ENCODE data around the gene CD44.

CD44 gene

DNA sequence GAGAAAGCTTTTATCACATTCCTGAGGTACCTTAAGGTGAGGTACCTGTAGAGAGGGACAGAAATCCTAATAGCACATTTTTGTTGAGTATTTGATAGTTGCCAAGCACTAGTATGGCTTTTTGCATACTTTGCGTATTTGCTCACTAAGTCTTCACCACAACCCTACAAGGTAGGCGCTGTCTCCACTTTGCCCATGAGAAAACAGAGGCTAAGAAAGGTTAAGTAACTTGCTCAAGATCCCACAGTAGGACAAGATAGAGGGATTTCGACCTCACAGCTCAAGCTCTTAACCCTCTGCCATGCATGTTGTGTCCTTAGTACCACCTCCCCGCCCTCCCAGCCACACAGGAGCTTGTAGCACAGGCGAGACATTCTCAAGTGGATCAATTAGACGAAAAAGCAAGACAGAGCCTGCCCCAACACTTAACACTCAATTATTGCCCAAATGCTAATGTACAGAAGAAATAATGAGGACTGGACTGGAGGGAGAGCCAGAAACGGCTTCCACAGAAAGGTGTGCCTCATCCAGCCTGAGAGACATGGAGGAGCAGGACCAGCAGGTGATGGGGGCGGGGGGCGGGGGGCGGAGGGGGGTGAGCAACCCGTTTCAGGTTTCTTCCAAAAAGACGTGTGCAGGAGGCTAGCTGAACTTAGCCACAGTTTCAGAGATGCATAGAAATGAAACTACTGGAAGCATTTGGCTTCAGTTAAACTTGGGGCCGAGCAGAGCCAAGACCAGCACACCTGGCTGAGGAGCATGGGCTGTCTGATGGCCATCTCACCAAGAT, 26.7 kb upstream of the CD44 start:
- DNase-seq (ENCODE audit: low read depth): no peak

DNA sequence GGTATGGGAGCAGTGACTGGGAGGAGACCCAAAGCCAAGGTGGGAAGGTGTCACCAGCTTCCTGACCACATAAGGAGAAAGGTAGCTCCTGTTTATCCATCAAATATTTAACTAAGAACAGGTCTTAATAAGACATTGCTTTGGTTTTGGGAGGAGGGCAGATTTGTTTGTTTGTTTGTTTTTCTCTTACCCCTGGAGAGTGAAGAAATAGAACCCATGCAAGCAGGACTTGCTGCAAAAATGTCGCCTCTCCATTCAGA, 26.2 kb upstream of the CD44 start:
- DNase-seq (ENCODE audit: low read depth): no peak

DNA sequence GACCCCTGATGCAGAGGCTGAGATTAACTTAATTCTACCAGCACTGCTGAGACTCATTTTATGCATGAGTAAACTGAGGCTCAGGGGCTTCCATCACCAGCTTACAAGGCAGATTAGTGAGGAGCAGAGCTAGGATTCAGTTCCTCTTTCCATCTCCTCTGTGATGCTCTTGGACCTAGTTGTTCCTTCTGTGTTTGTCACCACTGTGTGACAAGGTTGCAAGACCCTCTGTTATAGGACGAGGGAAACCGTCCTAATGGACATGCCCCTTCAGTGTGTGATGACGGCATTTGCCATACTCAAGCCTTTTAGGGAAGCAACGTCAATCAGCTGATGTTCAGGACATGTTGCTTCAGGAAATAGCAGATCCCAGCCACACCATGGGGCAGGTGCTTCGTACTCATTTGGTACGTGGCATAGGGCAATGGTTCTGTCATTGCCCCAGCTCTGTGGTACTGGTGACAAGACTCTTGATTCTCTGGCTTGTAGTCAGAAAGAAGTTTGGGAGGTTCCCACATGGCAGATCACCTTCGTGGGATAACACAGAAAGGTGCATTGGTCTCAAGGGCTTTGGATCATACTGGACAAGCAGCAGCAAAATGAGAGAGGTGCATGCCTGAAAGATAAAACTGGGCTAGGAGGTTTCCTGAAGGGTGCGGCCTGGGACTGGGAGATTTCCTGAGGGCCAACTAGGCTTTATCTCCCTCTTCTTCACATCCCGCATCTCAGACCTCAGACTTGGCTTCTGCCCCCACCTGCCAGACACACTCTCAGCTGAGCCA, 23.9 kb upstream of the CD44 start:
- DNase-seq (ENCODE audit: low read depth): no peak

DNA sequence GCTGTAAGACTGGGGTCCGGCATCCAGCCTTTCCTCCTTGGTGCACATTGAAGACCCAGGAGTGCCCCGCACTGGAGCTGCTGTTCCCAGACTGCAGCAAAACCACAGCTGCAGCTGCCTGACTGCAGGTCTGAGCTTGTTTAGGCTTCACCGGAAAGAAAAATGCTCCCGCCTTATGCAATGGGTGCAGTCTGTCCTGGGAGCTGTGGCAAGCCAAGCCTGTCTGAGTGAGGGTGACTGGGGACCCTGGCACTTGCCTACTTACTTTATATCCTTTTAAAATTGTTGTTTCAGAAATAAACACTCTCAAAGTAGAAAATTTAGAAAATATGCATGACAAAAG, 23.3 kb upstream of the CD44 start:
- DNase-seq (ENCODE audit: low read depth): no peak

DNA sequence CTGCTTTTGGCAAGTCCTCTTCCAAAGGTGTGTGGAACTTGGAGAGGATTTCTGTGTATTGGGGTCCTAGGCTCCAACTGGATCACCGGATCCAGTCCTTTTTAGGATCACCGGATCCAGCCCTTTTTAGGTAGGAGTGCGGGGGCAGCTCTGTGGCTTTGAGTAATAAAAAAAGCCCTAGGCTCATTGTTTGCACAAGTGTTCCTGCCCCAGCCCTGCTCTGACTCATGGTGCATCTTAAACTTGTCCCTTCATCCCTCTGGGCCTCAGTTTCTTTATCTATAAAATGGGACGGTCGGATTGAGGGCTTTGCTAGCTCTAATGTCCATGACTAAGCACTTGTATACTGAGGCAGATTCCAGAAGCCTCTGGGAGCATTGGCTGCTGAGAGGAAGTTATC, 22.7 kb upstream of the CD44 start:
- DNase-seq (ENCODE audit: low read depth): no peak

DNA sequence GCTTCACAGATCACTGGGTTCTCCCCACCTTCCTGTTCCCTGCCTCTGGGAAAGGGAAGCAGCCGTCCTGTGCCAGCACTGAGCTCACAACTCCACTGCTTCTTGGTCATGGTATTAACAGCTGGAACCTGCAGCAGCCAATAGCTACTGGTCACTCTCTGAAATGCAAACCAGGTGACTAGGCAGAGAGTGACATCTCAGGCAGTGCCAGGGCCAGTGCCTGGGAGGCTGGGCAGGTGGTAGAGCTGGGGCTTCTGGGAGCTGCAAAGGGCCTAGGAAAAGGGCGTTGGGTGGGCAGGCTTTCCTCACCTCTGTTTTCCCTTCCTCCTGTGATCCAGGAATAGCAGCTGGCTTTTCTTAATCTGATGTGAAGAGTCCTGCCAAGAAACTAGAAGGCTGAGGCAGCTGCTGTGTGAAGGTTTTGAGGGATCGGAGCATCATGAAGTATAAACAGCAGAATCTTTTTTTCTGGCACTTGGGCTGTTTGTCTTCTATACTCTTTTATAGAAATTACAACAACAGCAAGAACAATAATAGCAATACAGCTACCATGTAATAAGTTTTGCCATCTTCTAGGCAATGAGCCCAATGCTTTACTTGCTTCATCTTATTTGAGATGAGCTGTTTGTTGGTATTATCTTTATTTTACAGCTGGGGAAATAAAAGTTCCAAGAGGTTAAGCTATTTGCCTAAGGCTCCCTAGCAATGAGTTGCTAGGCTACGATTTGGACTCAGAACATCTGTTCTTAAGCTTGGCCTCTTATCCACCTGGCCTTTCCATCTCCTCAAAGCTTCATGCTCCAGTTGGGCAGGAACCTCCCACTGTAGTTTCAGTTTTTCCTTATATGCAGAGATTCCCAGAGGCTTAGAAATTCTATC, 22.0 kb upstream of the CD44 start:
- DNase-seq (ENCODE audit: low read depth): no peak

DNA sequence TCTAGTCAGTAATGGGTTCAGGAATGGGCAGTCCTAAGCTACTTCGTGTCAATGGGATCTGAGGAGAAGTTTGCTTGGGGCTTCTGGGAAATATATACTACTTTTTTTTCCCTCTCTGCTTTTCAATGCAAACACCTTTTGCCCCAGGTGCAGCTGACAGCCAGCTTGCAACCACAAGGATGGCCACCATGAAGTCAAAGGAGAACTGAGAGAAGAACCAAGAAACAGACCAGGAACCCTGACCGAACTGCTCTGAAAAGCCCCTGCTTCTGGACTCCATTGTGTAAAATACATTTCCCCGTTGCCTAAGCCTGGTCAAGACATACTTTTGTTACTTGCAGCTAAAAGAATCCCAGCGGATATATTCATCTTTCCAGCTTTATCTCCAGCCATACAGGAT, 20.1 kb upstream of the CD44 start:
- no peak for DNase-seq (ENCODE audit: low read depth)

DNA sequence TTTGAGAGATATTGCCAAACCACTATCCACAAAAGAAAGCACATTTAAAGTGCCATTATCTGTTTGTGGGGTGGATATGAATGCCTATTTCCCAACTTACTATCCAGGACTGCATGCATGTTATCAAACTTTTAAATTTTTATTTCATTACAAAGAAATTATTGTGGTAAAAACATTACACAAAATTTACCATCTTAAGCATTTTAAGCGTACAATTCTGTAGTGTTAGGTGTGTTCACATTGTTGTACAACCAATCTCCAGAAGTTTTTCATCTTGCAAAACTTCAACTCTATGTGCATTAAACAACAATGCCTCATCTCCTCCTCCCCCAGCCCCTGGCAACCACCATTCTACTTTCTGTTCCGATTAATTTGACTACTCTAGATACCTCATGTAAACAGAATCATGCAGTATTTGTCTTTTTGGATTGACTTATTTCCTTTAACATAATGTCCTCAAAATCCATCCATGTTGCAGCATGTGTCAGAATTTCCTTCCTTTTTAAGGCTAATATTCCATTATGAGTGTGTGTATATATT, 17.6 kb upstream of the CD44 start:
- no peak for DNase-seq (ENCODE audit: low read depth)

DNA sequence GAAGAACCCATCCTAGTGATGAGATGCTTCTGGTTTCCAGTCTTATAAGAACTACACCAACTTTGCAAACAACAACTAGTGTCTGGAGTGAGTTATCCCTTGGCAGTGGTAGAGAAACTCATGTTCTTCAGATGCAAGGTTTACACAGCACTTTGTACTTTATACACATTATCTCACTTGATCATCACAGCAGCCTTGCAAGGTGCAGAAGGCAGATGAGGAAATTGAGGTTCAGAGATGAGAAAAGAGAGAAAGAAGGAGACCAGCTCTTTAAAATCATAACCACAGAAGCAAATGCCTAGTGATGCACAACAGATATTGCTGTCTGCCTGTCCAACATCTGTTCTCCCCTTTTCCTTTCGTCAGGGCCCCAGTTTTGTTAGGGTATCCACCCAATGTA, 16.7 kb upstream of the CD44 start:
- DNase-seq (ENCODE audit: low read depth): no peak

DNA sequence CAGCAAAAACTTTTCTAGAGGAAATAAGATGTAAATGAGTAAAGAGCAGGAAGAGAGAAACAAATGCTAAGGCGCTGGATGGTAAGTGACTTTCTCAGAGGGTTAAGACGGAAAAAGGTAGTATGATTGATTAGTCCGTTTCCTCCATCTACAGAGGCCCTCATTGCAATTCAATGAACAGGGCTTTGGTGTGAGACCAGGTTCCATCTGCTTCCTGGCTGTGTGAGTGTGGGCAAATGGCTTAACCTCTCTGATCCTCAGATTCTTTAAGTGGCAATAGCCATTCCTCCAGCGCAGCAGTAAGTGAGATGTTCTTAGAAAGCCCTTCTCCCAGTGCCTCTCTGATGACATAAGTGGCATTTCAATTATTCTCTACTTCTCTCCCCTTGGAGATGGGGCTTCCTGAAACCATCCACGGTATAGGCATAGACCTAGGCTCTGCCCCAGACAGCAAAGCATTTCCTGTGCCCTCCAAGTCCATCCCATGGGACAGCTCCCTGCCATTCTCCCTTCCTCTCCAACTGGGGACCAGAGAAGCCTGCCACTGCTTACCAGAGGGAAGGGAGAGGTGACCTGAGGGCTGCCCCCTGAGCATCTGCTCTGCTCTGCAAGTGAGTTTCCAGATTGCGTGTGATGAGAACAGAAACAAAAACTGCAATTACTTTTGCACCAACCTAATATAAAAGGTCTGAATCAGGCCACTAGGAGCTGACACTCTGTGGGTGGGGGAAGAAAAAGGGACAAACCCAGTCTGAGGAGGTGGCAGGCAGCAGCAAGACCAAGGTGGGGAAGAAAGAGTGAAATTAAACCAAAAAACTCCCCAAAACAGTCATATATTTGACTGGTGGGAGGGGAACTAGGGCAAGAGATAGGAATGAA, 12.7 kb upstream of the CD44 start:
- DNase-seq (ENCODE audit: low read depth): no peak

DNA sequence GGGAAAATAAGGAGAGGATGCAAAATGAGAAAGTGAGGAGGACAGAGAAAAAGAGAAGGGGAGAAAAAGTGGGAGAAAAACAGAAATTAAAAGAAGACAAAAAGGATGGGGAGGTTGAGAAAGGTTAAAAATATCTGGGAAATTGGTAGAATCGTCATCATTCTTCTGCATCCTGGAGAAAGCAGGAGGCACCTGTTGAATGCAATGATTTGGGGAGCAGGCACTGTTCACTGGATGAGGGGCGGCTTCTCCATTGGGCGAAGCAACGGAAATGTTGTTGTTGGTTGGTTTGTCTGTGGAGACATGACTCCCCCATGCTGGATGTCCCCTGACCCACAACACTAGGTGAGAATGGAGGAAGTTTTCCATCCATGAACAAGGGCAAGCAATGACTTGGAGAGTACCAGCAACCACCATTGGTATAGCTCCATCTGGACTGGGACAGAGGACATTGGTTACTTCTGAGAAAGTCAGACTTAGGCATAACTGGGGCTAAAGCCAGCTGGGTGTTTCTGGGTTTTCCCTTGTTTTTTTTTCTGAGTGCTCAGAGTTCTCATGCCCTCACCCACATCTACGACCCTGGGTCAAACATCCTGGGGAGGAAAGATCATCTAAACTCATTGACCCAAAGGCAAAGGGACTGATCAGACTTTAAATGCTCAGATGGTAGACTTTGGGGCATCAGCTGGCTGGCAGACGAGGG, 11.9 kb upstream of the CD44 start:
- DNase-seq (ENCODE audit: low read depth): no peak

DNA sequence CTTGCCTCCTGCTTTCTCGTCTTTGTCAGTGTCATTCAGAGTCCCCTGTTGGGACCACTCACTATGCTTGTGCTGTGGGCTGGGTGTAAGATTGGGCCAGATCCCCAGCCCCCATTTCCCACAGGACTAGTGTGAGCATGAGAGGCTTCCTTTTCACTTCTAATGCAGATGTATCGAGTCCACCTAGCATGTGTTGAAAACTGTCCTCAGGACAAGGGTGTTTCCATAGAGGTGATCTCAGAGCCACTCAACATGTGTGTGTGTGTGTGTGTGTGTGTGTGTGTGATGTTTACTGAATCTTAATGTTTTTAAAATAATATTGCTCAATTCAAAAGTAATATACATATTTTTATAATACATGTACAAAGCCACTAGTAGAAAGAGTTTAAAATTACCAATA, 11.4 kb upstream of the CD44 start:
- DNase-seq (ENCODE audit: low read depth): no peak

DNA sequence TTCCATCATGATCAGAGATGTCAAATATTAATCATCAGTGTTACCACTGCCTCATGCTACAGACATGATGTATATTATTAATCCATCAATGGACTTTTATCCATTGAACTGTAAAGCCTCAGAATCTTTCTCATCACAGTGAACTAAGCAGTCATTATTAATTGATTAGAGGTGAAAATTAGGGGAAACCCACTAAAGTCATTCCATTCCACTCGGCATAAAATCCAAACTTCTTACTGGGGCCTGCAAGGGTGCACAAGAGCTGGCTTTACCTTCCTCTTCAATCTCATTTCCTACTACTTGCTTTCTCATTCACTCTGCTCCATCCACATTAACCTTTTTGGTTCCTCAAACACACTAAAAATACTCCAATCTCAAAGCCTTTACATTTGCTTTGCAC, 7.9 kb upstream of the CD44 start:
- no peak for DNase-seq (ENCODE audit: low read depth)

DNA sequence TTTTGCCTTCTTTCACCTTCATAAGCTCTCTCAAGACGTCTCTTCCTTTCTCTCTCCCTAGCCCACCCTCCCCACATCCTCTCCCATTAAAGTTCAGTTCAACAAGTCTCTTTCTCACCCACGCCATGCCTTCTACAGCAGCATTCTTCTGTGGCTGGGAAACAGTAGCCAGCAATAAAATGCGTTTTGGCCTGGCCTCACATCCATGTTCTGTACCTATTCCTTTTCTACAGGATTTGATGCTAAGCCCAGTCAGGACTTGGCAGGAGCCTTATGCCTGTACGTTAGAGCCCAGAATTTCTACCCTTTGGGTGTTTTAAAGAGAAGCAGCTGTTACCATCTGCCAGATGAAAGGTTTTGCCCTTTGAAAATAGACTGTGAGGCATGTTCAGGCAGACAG, 7.1 kb upstream of the CD44 start:
- no peak for DNase-seq (ENCODE audit: low read depth)

DNA sequence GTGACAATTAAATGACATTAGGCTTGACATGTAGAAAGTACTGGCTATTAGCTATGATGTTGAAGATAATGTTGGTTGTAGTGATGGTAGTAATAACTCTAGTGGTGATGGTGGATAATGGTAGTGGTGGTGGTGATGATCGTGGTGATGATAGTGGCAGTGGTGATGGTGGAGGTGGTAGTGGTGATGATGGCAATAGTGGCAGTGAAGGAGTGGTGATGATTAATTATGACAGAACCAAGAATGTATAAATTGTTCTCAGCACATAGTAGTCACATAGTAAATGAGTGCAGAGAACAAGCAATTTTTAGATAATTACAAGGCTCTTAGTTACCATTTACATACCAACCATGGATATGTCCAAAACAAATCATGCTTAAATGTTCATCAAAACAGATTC, 5.3 kb upstream of the CD44 start:
- no peak for DNase-seq (ENCODE audit: low read depth)

DNA sequence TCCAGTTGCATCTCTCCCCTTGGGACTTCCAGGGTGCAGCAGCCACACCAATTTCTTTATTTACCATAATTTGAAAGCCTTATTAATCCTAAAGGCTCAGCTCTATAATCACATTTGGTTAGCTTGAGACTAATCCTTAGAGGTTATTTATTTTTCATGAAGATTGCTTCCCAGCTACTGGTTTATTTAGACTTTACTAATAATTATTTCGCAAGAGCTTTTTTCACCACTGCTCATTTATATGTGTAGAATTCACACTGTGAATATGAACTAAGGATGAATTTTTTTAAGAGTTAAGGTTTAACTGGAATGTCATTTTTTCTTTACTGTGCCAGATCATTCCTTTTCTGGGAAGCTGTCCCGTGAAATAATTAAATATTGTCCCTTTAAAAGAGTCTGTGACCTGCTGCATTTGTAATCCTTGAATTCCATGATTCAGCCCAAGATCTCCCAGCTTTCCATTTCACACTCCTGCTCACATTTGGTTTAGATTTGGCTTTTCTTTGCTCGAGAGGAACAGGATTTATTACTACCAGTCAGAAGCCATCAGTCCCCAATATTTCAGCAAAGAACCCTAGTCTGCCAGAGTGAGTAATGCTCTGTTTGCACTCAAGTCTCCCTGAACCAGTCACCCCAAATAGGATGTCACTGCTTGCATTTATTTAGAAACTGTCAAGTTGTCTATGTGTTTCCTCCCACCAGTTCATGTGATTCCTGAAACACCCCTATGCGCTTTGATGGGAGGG, 4.4 kb upstream of the CD44 start:
- no peak for DNase-seq (ENCODE audit: low read depth)

DNA sequence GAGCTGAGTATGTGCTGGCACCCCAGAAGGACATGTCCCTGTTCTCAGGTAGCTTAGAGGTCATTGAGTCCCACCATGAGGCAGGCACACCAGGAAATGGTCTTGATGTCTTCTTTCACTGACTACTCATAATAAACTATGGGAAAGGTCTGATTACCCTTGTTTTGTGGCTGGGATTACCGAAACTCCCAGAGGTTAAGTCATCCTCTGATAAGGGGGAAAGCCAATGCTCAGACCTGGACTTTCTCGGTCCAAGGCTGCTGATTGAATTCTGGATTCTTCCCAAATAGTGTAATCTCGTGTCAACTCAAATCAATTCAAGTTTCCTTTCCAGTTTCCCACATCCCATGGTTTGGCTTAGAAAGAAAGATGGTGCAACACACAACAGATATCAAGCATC, 3.7 kb upstream of the CD44 start:
- DNase-seq (ENCODE audit: low read depth): no peak

DNA sequence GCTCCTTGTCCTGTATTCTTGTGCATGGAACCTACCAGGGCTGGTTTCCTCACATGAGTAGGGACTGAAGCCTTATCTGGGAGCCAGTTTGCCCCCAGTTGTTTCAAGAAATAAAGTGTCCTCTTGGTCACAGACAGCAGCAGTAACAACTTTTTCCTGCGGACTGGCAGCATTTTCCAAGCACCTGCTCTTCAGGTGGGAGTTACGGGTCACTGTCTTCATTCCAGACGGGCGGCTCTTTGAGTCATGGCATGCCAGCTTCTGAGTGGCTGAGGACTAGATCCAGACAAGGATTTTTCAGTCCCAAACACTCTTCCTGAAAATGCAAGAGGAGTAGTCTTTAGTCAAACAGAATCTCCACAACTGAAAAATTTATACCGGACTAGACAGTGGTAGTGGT, 2.7 kb upstream of the CD44 start:
- no peak for DNase-seq (ENCODE audit: low read depth)

DNA sequence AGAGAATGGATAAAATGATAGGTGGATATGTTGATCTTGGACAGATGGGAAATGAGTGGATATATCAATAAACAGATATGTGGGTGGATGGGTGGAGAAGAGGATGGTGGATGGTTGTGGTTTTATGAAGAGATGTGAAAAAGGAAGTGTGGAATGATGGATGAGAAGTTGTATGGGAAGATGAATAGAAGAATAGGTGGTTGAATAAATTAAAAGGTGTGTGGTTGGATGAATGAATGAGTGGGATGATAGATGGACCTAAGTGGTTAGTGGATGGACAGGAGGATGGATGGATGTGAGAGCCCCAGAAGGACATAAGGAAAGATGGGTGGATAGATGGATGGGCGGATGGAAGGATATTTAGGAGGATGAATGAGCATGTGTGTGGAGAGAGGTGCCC, 913 bp upstream of the CD44 start:
- DNase-seq (ENCODE audit: low read depth): no peak

DNA sequence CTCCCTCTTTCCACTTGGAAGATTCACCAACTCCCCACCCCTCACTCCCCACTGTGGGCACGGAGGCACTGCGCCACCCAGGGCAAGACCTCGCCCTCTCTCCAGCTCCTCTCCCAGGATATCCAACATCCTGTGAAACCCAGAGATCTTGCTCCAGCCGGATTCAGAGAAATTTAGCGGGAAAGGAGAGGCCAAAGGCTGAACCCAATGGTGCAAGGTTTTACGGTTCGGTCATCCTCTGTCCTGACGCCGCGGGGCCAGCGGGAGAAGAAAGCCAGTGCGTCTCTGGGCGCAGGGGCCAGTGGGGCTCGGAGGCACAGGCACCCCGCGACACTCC, 397 bp upstream of the CD44 start:
- no peak for DNase-seq (ENCODE audit: low read depth)

All from activated T-cell treated with anti-CD3 and anti-CD28 coated beads for 1 hour (primary cell).